SK-N-MC (cell line): Measurements from ENCODE around the gene FER.

Experiments used
- FOXP2 ChIP-seq: optimal IDR thresholded peaks from 2 replicates; pipeline ENCODE3; 2011; ENCODE audit warnings: mild to moderate bottlenecking, moderate library complexity; ENCODE audit not compliant: insufficient read depth; ENCODE audit errors: extremely low read length, control extremely low read depth
- POLR2AphosphoS5 ChIP-seq: IDR thresholded peaks from 2 replicates; pipeline ENCODE4 v1.6.1; 2012; ENCODE audit warnings: mild to moderate bottlenecking, low read depth, low read length, borderline replicate concordance

DNA sequence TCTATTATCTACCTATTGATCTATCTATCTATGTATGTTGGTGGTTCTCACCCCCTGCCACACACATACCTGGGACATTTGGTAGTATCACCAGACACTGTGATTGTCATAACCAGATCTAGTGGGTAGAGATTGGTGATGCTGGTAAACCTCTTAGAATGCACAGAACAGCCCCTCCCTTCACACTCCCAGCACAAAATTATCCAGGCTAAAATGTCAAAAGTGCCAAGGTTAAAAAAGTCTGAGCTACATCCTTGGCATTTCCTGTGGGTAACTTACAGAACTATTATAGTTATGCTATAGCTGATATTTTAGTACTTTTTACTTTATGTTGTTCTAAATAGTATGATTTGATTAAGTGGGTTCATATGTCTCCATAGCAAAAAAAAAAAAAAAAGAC, 151.0 kb downstream of the FER start:
- no peak for TF ChIP-seq POLR2AphosphoS5
- TF ChIP-seq FOXP2: no peak
